Endothelial cell of umbilical vein (primary cell): ENCODE results near the gene CWC27. TPM values are rescaled to one million over a fixed set of nuclear protein-coding genes. Genes with fewer than 3 reads are reported as not detected.

Experiments
- BruUV-seq: library from RNA; stranded (reverse); fragments of 400-500 nt; replicated peaks from 2 replicates; lab custom pipeline; 2021; lab: Mats Ljungman, UMichigan
- CTCF ChIA-PET: fragments of 300-600, 350-600 bp; sonication (Branson Sonifier 250); formaldehyde crosslinking; loops from one replicate; lab custom pipeline; 2021; ENCODE audit warnings: antibody characterized with exemption, inconsistent platforms; lab: Charles Lee
- POLR2A ChIA-PET: fragments of 300-600, 350-600 bp; sonication (Branson Sonifier 250); formaldehyde crosslinking; loops from one replicate; lab custom pipeline; 2021; ENCODE audit warnings: antibody characterized with exemption, inconsistent platforms; lab: Charles Lee
- DNase-seq: peaks from one replicate; pipeline ENCODE4 v3.0.0-alpha.2; 2011; ENCODE audit warnings: low read depth, low spot score
- FAIRE-seq: peaks from 2 replicates; lab custom pipeline; 2011; peaks lifted over from hg19 to GRCh38; lab: Jason Lieb, UNC
- H2AFZ ChIP-seq: 2 replicates; pipeline ENCODE4 v1.6.0; 2012; ENCODE audit warnings: low read depth, low read length, control low read depth, inconsistent platforms
- H3K27ac ChIP-seq: 2 replicates; pipeline ENCODE4 v1.5.1; 2011; ENCODE audit warnings: low read depth, mild to moderate bottlenecking, control low read depth, low read length, moderate library complexity; ENCODE audit not compliant: insufficient read depth
- H3K27me3 ChIP-seq, 2 experiments: 2 replicates each; pipeline versions ENCODE4 v1.6.0 to v1.6.1; 2011; ENCODE audit warnings: low read length in 2 of 2, mixed read lengths in 1 of 2; ENCODE audit not compliant: control insufficient read depth in 2 of 2, insufficient read depth in 2 of 2
- H3K36me3 ChIP-seq, 2 experiments: 2 replicates in 1 of 2; 3 replicates in 1 of 2; pipeline ENCODE4 v1.5.1; 2011; ENCODE audit warnings: low read length in 2 of 2, mild to moderate bottlenecking in 1 of 2, moderate library complexity in 1 of 2; ENCODE audit not compliant: control insufficient read depth in 2 of 2, insufficient read depth in 2 of 2; ENCODE audit errors: extremely low read depth in 1 of 2
- H3K4me1 ChIP-seq: 3 replicates; pipeline ENCODE4 v1.5.1; 2011; ENCODE audit warnings: mild to moderate bottlenecking, low read length; ENCODE audit not compliant: control insufficient read depth, insufficient read depth; ENCODE audit errors: extremely low read depth
- H3K4me2 ChIP-seq: 2 replicates; pipeline ENCODE4 v1.6.1; 2011; ENCODE audit warnings: low read length, control low read depth, mixed read lengths; ENCODE audit not compliant: insufficient read depth
- H3K4me3 ChIP-seq, 3 experiments: fragments of 200-600 bp in 1 of 3; sonication (generic), shearing (Covaris generic) in 1 of 3; replicated peaks in 1 of 3; 2 replicates each; pipeline ENCODE4 v1.5.1; 2011 to 2016; ENCODE audit warnings: control low read depth in 3 of 3, low read length in 3 of 3, mild to moderate bottlenecking in 2 of 3, inconsistent platforms in 1 of 3, low read depth in 1 of 3, moderate library complexity in 1 of 3; ENCODE audit not compliant: insufficient read depth in 1 of 3
- H3K79me2 ChIP-seq: 2 replicates; pipeline ENCODE4 v1.6.0; 2012; ENCODE audit warnings: low read length, inconsistent platforms; ENCODE audit not compliant: control insufficient read depth, insufficient read depth
- H3K9ac ChIP-seq: replicated peaks from 2 replicates; pipeline ENCODE3; 2011; ENCODE audit warnings: low read length, control low read depth; ENCODE audit not compliant: insufficient read depth; ENCODE audit errors: extremely low read depth
- H3K9me1 ChIP-seq: replicated peaks from 3 replicates; pipeline ENCODE4 v1.6.0; 2011; ENCODE audit warnings: mild to moderate bottlenecking, low read length; ENCODE audit not compliant: control insufficient read depth, insufficient read depth; ENCODE audit errors: extremely low read depth
- H3K9me3 ChIP-seq: replicated peaks from 2 replicates; pipeline ENCODE4 v1.5.1; 2012; ENCODE audit warnings: low read length, inconsistent platforms; ENCODE audit not compliant: control insufficient read depth, insufficient read depth
- H4K20me1 ChIP-seq: replicated peaks from 2 replicates; pipeline ENCODE3; 2011; ENCODE audit warnings: mild to moderate bottlenecking, low read length; ENCODE audit not compliant: control insufficient read depth, insufficient read depth; ENCODE audit errors: extremely low read depth
- EZH2 ChIP-seq: IDR thresholded peaks from 2 replicates; pipeline ENCODE4 v1.6.1; 2012; ENCODE audit warnings: borderline replicate concordance, low read depth, mild to moderate bottlenecking, moderate library complexity, low read length, inconsistent platforms; ENCODE audit not compliant: severe bottlenecking
- FOS ChIP-seq: IDR thresholded peaks from 2 replicates; pipeline ENCODE4 v1.6.1; 2011; ENCODE audit warnings: mild to moderate bottlenecking, low read length, moderate library complexity, borderline replicate concordance; ENCODE audit not compliant: insufficient read depth
- GATA2 ChIP-seq: IDR thresholded peaks from 2 replicates; pipeline ENCODE4 v1.7.0; 2011; ENCODE audit warnings: low read depth, mild to moderate bottlenecking, moderate library complexity, mixed read lengths, low read length; ENCODE audit not compliant: insufficient read length, insufficient read depth
- JUN ChIP-seq: IDR thresholded peaks from 2 replicates; pipeline ENCODE4 v1.6.1; 2011; ENCODE audit warnings: borderline replicate concordance, low read depth; ENCODE audit not compliant: insufficient read length, insufficient read depth
- MYC ChIP-seq: IDR thresholded peaks from one replicate; pipeline ENCODE4 v1.6.1; 2011; ENCODE audit warnings: mild to moderate bottlenecking, low read depth, low read length
- POLR2A ChIP-seq: IDR thresholded peaks from 2 replicates; pipeline ENCODE4 v1.6.1; 2012; ENCODE audit warnings: low read depth, mild to moderate bottlenecking, control low read depth, low read length
- POLR2AphosphoS5 ChIP-seq: IDR thresholded peaks from 2 replicates; pipeline ENCODE4 v1.6.1; 2012; ENCODE audit warnings: low read depth, mild to moderate bottlenecking, control low read depth, low read length, moderate library complexity; ENCODE audit not compliant: insufficient read depth
- dilution Hi-C: fragments of 300-500 bp; cut with MboI; formaldehyde crosslinking; loops from one replicate; pipeline ENCODE4 v1.15.0; 2019; ENCODE audit warnings: low sequenced_read_pairs; ENCODE audit not compliant: extremely low pct_ligation_motif_present
- intact Hi-C: fragments of 100-400 bp; cut with micrococcal nuclease; formaldehyde crosslinking; loops from one replicate; pipeline ENCODE4 v1.10.0; 2022
- polyA plus RNA-seq, 4 experiments: library from polyadenylated mRNA; depleted of rRNA in 3 of 4; stranded (reverse) in 3 of 4; unstranded in 1 of 4; fragments of >200 nt; gene quantifications; 2 replicates each; pipeline versions ENCODE4 v1.2.1 to v1.2.3, GENCODE V29; 2011 to 2012; ENCODE audit warnings: missing spikeins in 1 of 4
- total RNA-seq: library from RNA; stranded (reverse); gene quantifications from 2 replicates; pipeline ENCODE4 v1.2.3, GENCODE V29; 2021
- TF ChIP-seq, protein P1 (sequence below): IDR thresholded peaks from 2 replicates; pipeline ENCODE4 v1.6.1; 2011; ENCODE audit not compliant: insufficient read depth, insufficient read length
- TF ChIP-seq, protein P2 (sequence below), 2 donors: IDR thresholded peaks; 1 replicate in 1 of 2; 2 replicates in 1 of 2; pipeline ENCODE4 v1.5.1; 2011; ENCODE audit warnings: low read length in 2 of 2, mild to moderate bottlenecking in 2 of 2, moderate library complexity in 2 of 2, control low read depth in 1 of 2, inconsistent platforms in 1 of 2, low read depth in 1 of 2; ENCODE audit not compliant: insufficient read depth in 1 of 2; ENCODE audit errors: extremely low read depth in 1 of 2

The CWC27 gene
- total and polyA plus RNA-seq, 2 donors (not counting 3 experiments of a cell fraction or from before 2014, with no cell fraction given) = 11.9 to 23.8 TPM

DNA sequence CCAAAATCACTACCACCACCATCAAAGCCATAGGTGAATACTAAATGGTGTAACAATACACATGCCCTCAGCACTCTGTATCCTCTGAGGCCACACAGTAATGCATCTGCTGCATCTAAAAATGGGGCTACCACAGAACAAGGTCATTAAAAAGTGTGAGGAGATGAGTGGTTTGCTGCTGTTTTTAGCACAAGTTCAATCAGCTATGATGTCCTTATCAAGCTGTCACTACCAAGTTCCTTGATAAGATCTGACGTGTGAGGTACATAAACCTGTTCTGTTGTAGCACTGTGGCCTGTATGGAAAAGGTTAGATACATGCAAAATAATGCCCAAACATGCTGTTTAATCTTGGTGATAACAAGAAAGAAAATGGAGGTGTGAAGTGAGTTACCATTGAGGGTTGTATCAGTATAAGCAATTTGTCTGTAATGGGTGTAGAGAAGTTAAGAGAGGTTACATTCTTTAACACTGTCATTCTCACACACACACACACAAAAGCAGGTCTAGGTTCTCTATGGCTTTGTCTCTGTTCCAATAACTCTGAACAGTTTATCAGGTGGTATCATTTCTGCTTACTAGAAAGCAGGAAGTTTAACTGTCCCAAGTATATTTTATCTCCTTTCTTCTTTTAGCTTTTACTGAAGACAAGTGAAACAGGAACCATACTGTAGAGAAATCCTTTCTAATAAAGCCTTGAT is 252.9 kb downstream of the CWC27 start:
- no peaks in the 10 kb centered on the region for H4K20me1 ChIP-seq
- H2AFZ ChIP-seq = no peak overlapping the region
- H3K36me3 ChIP-seq = no peaks in the 10 kb centered on the region
- dilution Hi-C loops = no loop called here
- TF ChIP-seq, protein P1, sequence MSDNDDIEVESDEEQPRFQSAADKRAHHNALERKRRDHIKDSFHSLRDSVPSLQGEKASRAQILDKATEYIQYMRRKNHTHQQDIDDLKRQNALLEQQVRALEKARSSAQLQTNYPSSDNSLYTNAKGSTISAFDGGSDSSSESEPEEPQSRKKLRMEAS = no peak
- TF ChIP-seq GATA2 (no peak), POLR2AphosphoS5 (no peak), POLR2A (no peak), EZH2 (no peak), MYC (no peak), FOS (no peak), JUN (no peak)
- TF ChIP-seq, protein P2, sequence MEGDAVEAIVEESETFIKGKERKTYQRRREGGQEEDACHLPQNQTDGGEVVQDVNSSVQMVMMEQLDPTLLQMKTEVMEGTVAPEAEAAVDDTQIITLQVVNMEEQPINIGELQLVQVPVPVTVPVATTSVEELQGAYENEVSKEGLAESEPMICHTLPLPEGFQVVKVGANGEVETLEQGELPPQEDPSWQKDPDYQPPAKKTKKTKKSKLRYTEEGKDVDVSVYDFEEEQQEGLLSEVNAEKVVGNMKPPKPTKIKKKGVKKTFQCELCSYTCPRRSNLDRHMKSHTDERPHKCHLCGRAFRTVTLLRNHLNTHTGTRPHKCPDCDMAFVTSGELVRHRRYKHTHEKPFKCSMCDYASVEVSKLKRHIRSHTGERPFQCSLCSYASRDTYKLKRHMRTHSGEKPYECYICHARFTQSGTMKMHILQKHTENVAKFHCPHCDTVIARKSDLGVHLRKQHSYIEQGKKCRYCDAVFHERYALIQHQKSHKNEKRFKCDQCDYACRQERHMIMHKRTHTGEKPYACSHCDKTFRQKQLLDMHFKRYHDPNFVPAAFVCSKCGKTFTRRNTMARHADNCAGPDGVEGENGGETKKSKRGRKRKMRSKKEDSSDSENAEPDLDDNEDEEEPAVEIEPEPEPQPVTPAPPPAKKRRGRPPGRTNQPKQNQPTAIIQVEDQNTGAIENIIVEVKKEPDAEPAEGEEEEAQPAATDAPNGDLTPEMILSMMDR (IDR thresholded peaks at IDR 0.05; ENCODE audit: extremely low read depth in 1 of 2, insufficient read depth in 1 of 2, low read depth in 1 of 2, low read length in 2 of 2) = no peak
- no peak overlapping the region for H3K9ac ChIP-seq
- no peaks in the 10 kb centered on the region for H3K4me1 ChIP-seq
- no TSS peak for BruUV-seq
- no peak overlapping the region for H3K4me3 ChIP-seq
- no peaks in the 10 kb centered on the region for H3K27me3 ChIP-seq
- intact Hi-C loops = no loop called here
- no peak overlapping the region for H3K4me2 ChIP-seq
- no peaks in the 10 kb centered on the region for H3K9me1 ChIP-seq
- POLR2A ChIA-PET = no interaction called here
- FAIRE-seq = no peak
- H3K79me2 ChIP-seq = no peaks in the 10 kb centered on the region
- CTCF ChIA-PET = interaction anchor here (1.0 kb wide), 1 partner anchor 10 kb away, joined by 3 read pairs; no protein-coding TSS in a partner anchor
- no peak for DNase-seq
- no peak overlapping the region for H3K27ac ChIP-seq
- H3K9me3 ChIP-seq = no peaks in the 10 kb centered on the region
